ENCODE results near the gene ALG5.

Gene ALG5

DNA sequence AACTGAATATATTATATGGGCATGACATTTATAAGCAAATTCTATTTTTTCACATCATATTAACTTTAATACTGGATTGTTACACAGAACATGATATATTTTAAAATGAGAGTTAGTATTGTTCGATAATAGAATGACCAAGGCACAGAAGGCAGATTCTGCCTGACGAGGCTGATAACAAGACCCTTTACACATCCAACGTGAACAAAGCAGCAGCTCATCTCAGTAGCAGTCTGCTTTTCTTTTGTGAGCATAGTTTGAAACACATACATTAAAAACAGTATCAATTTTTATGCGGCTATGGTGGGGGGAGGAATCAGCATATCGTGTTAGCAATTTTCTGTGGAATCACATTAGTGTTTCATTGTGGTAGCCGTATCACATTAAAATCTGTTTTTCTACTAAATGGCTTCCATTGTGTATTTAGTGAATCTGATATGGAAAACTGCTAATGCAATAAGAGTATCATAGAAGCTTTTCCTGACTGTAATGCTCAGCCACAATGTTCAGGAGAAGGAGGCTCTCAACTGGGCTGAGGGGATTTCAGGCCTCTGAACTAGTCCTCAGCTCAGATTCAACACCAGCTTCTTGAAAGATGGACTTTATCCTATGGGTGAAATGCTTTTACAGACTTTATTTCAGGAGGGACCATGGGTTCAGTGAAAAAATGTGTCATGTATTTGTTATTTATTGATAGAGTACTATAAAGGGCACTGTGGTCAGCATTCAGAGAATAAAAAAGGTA lies 83.1 kb downstream of the ALG5 start:
- DNase-seq (ENCODE audit: low read depth) = no peak

DNA sequence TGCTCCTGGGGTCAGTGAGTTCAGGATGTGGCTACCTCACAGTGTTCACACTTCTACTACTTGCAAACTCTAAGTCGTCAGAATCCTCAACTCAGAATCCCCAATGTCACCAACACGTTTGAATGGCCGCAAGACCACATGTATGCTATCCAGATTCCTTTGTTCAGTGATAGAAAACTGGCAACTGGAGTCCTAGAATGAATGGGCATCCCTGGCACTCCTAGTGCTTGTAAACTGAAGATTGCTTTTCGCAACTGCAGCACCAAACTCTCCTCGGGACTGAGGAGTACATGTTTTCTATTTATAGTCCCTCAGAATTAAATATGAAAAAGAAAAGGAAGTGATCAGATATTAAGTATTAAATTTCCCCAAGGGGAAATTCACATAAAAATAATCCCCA lies 84.0 kb downstream of the ALG5 start:
- DNase-seq (ENCODE audit: low read depth) = no peak

DNA sequence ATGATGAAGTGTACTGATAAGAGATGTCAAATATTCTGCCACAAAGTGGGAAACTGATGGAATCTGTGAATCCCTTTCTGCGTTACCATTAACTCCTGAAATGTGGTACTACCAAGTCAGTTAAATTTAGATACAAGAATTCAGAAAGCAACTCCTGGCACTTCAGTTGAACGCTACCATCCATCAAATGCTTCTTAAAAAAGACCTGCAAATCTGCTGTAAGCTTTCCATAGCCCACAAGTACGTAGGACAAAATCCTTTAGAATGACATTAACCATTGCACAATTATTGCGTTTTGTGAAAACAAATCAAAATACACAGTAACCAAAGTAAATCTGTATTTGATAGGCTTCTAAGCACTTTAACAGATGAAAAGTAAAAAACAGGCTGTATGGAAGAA lies 84.5 kb downstream of the ALG5 start:
- DNase-seq (ENCODE audit: low read depth) = no peak

DNA sequence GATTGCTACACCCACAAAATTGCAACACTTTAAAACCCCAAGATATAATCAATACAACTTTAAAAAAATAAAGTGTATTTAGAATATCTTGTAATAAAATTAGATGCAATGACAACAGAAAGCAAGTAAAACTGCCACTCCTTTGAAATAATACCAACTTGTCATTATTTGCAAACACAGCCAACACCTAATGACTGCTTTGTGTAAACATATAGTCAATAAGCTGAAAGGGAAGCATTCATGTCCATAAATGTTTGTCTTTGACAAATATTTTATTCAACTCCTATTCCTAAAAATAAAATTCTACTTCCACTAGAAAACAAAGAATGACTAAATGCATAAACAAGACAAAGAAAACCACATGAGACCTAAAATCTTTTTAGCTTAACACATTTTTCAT lies 85.7 kb downstream of the ALG5 start:
- DNase-seq (ENCODE audit: low read depth) = no peak

DNA sequence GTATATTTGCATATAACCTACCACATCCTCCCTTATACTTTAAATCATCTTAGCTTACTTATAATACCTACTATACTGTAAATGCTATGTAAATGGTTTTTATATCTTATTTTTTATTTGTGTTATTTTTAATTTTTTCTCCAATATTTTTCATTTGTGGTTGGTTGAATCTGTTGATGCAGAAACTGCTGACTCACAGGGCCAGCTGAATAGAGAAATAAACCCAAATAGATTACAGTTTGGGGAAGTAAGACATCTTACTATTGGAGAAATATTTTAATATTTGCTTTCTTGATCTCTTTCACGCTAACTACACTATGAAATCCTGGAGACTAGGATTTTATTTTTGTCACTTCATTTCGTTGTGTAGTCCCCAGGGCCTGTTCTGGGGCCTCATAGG lies 86.2 kb downstream of the ALG5 start:
- no peak for DNase-seq (ENCODE audit: low read depth)

DNA sequence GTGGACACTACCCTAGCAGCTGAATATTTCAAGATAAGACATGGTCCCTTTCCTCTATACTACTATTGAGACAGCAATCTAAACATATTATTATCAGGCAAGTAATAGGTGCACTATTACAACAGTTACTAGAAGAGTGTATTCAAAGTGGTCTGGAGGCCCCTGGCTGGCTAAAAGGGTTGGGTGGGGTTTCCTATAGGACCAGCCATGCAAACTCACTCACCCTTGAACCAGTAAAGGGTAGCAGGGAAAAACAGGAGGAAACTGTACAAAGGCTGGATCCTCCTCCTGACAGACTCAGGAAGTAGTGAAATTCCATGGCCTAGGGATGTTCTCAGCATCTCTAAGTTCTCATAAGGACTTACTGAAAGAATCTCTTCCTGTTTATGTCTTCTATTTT lies 86.8 kb downstream of the ALG5 start:
- DNase-seq (ENCODE audit: low read depth) = no peak

DNA sequence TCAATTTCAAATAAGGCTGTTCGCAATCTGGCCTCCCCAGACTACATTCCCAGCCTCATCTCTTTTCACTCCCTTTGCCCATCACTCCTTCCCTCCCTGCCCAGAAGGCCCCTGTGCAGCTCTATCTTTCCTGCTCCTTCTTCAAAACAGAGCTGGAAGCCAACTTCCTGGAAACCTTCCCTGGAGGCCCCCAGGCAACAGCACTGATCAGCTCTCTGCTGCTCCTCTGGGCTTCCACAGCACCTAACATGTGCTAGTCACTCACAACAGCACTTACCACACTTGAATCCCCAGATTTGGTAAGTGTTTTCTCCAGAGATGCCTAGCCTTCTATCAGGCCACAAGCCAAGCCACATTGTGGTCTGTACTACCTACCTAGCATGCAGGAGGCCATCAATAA lies 88.6 kb downstream of the ALG5 start:
- DNase-seq (ENCODE audit: low read depth) = no peak

DNA sequence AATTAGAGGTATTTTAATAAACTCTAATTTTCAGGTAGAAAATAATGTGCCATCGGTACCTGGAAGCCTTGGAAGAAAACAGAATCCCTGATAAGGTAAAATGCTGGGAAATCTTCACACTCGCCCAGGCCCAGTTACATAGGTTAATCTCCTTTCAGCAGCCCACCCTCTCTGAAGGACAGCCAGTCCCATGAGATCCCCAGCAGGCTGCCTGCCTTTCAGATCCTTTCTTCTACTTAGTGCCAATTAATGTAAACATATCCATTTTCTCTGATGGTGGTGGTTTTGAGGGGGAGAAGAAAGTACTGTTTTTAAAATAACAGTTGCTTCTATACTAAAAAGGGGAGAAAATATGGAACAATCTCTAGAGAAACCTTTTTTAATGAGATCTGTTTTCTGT lies 91.3 kb downstream of the ALG5 start:
- DNase-seq (ENCODE audit: low read depth) = no peak

DNA sequence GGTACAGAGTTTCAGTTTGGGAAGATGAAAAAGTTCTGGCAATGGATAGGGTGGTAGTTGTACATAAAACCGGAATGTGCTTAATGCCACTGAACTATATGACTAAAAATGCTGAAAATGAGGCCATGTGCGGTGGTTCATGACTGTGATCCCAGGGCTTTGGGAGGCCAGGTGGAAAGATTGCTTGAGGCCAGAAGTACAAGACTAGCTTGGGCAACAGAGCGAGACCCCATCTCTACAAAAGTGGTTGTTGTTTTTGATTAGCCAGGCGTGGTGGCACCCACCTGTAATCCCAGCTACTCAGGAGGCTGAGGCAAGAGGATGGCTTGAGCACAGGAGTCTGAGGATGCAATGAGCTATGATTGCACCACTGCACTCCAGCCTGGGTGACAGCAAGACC lies 91.9 kb downstream of the ALG5 start:
- no peak for DNase-seq (ENCODE audit: low read depth)

DNA sequence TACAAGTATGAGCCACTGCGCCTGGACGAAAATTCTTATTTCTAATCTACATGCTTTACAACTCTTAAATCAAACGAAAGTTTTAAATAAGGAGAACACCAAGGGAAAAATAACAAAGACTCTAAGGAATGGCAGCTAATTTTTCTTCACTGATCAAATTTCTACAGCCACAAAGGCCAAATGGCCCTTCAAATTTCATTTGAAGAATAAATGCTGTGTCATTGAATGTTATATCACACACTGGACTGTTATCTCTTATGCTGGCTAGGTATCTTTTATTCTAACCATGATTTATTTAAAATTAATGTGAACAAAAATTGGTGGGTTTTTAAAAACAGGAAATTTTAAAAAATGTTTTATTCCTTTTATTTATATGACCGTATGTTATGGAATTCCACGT lies 93.2 kb downstream of the ALG5 start:
- DNase-seq (ENCODE audit: low read depth) = no peak

DNA sequence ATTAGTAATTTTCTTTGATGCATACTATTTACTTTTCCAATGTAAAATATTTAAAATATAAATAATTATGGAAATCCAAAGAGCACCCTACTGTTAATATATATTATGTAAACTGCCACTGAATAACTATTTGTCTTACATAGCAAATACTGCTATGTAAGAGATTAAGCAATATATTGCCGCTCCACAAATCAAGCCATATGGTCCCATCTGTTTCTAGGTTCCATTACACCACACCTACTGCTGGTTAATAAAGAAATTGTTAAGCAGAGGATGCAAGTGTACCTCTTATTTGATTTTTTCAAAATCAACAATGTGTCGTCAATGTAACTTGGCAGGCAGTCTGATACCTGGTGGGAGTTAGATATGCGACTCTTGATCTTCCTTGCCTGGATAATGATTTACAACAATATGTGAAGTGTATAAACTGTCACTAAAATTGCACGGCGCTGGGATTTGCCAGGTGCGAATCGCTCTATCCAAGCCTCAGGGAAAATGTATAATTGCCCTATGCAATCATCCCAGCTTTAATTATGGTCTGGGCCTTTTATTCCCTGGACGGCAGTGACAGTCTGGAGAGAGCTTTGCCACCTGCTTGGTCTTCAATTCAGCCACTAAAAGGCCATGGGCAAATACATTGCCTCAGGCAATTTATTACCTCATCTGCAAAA lies 95.1 kb downstream of the ALG5 start:
- DNase-seq (ENCODE audit: low read depth) = no peak
